ENCODE data around the gene BCCIP. TPM values are rescaled to one million over a fixed set of nuclear protein-coding genes. Genes with fewer than 3 reads are reported as not detected.

The BCCIP gene
- total RNA-seq, 4 donors from 2014 or later, result 29.5 to 62.0 (median 53.5) TPM

GRCh38 chr10:125859128-125859817 is 35.9 kb downstream of the BCCIP start:
- 82 to 84% methylated on average over 4 of the region's 4 CpGs for WGBS, 2 donors
- H3K4me1 ChIP-seq, result peaks cover 0 to 3% (median 0%) of the 10 kb centered on the region in 3 donors
- intact Hi-C loops (cut with DNase I), result no loop called here
- H3K27ac ChIP-seq, result no peak overlapping the region
- DNase-seq, result no peak
- H3K4me3 ChIP-seq, result no peak overlapping the region
- H3K9me3 ChIP-seq, result no peaks in the 10 kb centered on the region
- no peak for TF ChIP-seq CTCF (IDR thresholded peaks at IDR 0.05)
- no peak for TF ChIP-seq POLR2A (IDR thresholded peaks at IDR 0.05)
- no peaks in the 10 kb centered on the region for H3K27me3 ChIP-seq
- H3K36me3 ChIP-seq, result peaks cover 0 to 59% (median 0%) of the 10 kb centered on the region in 3 donors

- no peak for TF ChIP-seq CTCF (IDR thresholded peaks at IDR 0.05)
- no peak for TF ChIP-seq POLR2A (IDR thresholded peaks at IDR 0.05)
- peaks cover 0 to 46% (median 0%) of the 10 kb centered on the region in 3 donors for H3K36me3 ChIP-seq
- WGBS, 2 donors, result 73 to 77% methylated on average over 3 of the region's 3 CpGs
- no peak overlapping the region for H3K4me3 ChIP-seq
- H3K9me3 ChIP-seq, result no peaks in the 10 kb centered on the region
- no peaks in the 10 kb centered on the region for H3K27me3 ChIP-seq
- peaks cover 0 to 17% (median 0%) of the 10 kb centered on the region in 3 donors for H3K4me1 ChIP-seq
- intact Hi-C loops (cut with DNase I), result no loop called here
- H3K27ac ChIP-seq, result peak overlapping the region in 1 of 4 donors; percentile 42
- DNase-seq, result no peak
These were observed 41.8 kb downstream of the BCCIP start for GRCh38 chr10:125865120-125865519.

DNA sequence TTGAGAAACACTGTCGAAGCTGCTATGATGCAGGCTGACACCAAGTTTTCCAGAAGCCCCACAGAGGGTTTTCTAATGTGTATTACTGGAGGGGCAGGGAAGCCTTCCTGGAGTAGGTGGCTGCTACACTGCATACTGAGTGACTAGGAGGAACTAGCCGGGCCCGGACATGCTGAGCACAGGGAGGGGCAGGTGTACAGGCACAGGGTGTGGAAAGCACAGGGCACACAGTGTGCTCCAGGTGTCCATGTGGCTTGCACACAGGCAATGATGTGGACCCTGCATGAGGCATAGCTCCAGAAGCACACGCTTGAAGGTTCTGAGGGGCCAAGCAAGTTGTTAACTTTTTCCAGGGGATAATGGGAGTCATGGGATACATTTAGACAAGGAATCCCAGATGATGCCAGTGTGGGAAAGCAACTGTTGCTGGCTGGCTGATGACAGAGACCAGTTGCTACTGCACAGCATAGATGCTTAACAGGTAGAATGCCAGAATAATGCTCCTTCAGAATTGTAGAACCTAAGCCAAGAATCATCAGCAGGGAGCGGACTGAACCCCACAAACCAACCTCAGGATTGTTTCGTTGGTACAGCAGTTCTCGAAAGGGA is 43.2 kb downstream of the BCCIP start:
- Histone ChIP-seq H3K9me3 (no peaks in the 10 kb centered on the region), H3K4me1 (peaks cover 0 to 17% (median 0%) of the 10 kb centered on the region in 3 donors), H3K4me3 (no peak overlapping the region), H3K27me3 (no peaks in the 10 kb centered on the region), H3K36me3 (peaks cover 0 to 35% (median 0%) of the 10 kb centered on the region in 3 donors), H3K27ac (peak overlapping the region in 3 of 4 donors; percentile 32 to 56 (median 39))
- no peak for TF ChIP-seq POLR2A (IDR thresholded peaks at IDR 0.05)
- TF ChIP-seq CTCF (IDR thresholded peaks at IDR 0.05), result no peak
- intact Hi-C loops (cut with DNase I), result no loop called here
- 86 to 90% methylated on average over 5 to 7 of the region's 7 CpGs for WGBS, 2 donors
- DNase-seq, result no peak

- no peak overlapping the region for H3K4me3 ChIP-seq
- H3K4me1 ChIP-seq, result peaks cover 0 to 17% (median 0%) of the 10 kb centered on the region in 3 donors
- H3K36me3 ChIP-seq, result peaks cover 0 to 30% (median 5%) of the 10 kb centered on the region in 3 donors
- intact Hi-C loops (cut with DNase I), result no loop called here
- H3K9me3 ChIP-seq, result no peaks in the 10 kb centered on the region
- no peak for DNase-seq
- peak; percentile 26 to 94 (median 84) for TF ChIP-seq CTCF (IDR thresholded peaks at IDR 0.05)
- no peak for TF ChIP-seq POLR2A (IDR thresholded peaks at IDR 0.05)
- H3K27ac ChIP-seq, result no peak overlapping the region
- 45 to 52% methylated on average over 7 of the region's 7 CpGs for WGBS, 2 donors
- no peaks in the 10 kb centered on the region for H3K27me3 ChIP-seq
These were observed 45.1 kb downstream of the BCCIP start for GRCh38 chr10:125868372-125868975.

DNA sequence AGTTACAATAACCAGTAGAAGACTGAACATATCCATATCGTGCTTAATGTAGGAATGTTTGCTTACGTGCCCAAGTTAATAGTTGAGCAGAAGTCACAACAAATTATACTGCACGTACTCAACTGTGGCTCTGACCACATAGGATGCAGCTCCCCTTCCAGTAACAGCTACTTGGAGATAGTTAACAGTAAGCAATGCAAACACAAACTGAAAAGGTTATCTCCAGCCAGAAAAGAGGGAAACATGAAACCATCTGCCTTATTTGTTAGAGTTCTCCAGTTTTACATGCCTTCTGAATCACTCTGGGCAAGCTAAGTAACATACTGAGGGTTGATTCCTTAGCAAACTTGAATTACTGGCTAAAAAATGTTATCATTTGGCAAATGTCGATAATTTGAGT is 48.0 kb downstream of the BCCIP start:
- no peaks in the 10 kb centered on the region for H3K27me3 ChIP-seq
- peaks cover 0 to 34% (median 5%) of the 10 kb centered on the region in 3 donors for H3K36me3 ChIP-seq
- H3K4me3 ChIP-seq, result no peak overlapping the region
- H3K27ac ChIP-seq, result no peak overlapping the region
- TF ChIP-seq POLR2A (IDR thresholded peaks at IDR 0.05) (no peak), CTCF (IDR thresholded peaks at IDR 0.05) (no peak)
- WGBS, 2 donors, result 76 to 83% methylated on average over 4 of the region's 4 CpGs
- intact Hi-C loops (cut with DNase I), result no loop called here
- DNase-seq, result no peak
- H3K9me3 ChIP-seq, result peaks cover 0 to 3% (median 0%) of the 10 kb centered on the region in 3 donors
- H3K4me1 ChIP-seq, result peaks cover 0 to 9% (median 0%) of the 10 kb centered on the region in 3 donors

Measured in esophagus squamous epithelium (tissue), 5 donors.